ENCODE results near the gene GLP2R. TPM values are rescaled to one million over a fixed set of nuclear protein-coding genes. Genes with fewer than 3 reads are reported as not detected.

Gene GLP2R
- total RNA-seq, 1 donor from 2014 or later: 0.25 TPM

DNA sequence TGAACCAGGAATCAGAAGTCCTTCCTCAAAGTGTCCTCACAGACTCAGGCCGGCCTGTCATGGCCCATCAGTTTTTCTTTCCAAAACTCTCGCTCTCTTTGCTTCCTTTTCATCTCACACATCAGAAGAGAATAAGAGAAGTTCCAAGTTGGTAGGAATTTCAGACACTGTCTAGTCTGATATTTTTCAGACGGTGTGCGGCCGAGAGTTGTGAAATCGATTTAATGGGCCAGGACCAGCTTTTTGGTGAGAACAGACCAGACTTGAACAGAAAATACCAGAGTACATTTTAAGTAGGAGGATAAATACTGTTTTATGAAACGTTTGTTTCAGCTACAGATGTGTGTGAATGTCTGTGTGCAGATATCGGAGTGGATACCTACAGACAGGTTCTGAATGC is 104.1 kb downstream of the GLP2R start:
- Histone ChIP-seq H3K4me3 (ENCODE audit: low read depth, low read length) (no peak overlapping the region), H3K27me3 (ENCODE audit: control insufficient read depth, insufficient read depth, low read length) (no peaks in the 10 kb centered on the region), H3K36me3 (ENCODE audit: control insufficient read depth, insufficient read depth, low read length) (no peaks in the 10 kb centered on the region)
- DNase-seq (ENCODE audit: low read depth): no peak
- TF ChIP-seq, protein P1, sequence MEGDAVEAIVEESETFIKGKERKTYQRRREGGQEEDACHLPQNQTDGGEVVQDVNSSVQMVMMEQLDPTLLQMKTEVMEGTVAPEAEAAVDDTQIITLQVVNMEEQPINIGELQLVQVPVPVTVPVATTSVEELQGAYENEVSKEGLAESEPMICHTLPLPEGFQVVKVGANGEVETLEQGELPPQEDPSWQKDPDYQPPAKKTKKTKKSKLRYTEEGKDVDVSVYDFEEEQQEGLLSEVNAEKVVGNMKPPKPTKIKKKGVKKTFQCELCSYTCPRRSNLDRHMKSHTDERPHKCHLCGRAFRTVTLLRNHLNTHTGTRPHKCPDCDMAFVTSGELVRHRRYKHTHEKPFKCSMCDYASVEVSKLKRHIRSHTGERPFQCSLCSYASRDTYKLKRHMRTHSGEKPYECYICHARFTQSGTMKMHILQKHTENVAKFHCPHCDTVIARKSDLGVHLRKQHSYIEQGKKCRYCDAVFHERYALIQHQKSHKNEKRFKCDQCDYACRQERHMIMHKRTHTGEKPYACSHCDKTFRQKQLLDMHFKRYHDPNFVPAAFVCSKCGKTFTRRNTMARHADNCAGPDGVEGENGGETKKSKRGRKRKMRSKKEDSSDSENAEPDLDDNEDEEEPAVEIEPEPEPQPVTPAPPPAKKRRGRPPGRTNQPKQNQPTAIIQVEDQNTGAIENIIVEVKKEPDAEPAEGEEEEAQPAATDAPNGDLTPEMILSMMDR (IDR thresholded peaks at IDR 0.05; ENCODE audit: insufficient read depth, low read length, poor library complexity, severe bottlenecking): no peak

DNA sequence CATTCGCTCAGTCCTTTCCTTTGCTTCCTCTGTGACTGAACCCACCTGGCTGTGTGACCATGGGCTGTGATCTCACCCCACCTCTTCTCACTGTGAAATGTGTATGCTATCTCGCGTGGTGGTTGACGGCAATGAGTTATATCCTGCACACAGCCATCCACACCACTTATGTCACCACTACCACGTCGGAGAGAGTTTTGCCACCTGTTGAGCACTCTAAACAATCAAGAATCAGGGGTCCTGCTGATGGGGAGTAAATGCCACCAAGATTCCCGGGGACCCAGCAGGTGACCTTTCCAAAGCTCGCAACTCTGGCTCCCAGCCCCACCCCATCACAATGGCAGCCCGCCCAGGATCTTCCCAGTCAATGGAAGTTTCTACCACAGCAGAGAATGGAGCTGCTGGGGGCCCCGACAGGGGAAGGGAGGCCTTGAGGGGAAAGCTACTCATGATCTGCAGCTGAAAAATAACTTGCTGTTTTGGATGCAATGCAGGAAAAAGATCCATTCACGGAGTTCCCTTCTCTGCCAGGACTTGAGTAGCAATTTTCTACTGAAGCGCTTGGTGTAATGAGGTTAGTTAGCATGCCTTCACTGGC is 105.5 kb downstream of the GLP2R start:
- TF ChIP-seq, protein P1 (IDR thresholded peaks at IDR 0.05; ENCODE audit: insufficient read depth, low read length, poor library complexity, severe bottlenecking): no peak
- no peaks in the 10 kb centered on the region for H3K36me3 ChIP-seq (ENCODE audit: control insufficient read depth, insufficient read depth, low read length)
- no peak overlapping the region for H3K4me3 ChIP-seq (ENCODE audit: low read depth, low read length)
- no peaks in the 10 kb centered on the region for H3K27me3 ChIP-seq (ENCODE audit: control insufficient read depth, insufficient read depth, low read length)
- DNase-seq (ENCODE audit: low read depth): no peak

DNA sequence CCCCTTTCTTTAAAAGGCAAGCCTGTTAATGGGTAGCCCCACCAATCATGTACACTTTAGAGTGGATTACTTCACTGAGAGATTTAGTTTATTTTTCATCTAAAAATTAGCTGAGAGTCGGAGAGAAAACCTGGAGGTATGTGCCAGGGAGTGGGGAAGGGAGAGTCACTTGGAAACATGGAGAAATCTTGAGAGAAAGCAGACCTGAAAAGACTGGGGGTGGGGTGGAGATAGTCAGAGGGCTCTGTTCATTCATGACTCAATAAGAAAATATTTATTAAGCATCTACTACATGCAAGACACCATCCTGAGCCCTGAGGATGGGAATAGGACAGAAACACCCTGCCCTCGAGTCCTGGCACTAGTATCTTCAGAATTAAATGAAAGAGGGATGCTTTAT is 106.8 kb downstream of the GLP2R start:
- DNase-seq (ENCODE audit: low read depth): no peak
- TF ChIP-seq, protein P1 (IDR thresholded peaks at IDR 0.05; ENCODE audit: insufficient read depth, low read length, poor library complexity, severe bottlenecking): no peak
- Histone ChIP-seq H3K27me3 (ENCODE audit: control insufficient read depth, insufficient read depth, low read length) (no peaks in the 10 kb centered on the region), H3K36me3 (ENCODE audit: control insufficient read depth, insufficient read depth, low read length) (no peaks in the 10 kb centered on the region), H3K4me3 (ENCODE audit: low read depth, low read length) (no peak overlapping the region)

DNA sequence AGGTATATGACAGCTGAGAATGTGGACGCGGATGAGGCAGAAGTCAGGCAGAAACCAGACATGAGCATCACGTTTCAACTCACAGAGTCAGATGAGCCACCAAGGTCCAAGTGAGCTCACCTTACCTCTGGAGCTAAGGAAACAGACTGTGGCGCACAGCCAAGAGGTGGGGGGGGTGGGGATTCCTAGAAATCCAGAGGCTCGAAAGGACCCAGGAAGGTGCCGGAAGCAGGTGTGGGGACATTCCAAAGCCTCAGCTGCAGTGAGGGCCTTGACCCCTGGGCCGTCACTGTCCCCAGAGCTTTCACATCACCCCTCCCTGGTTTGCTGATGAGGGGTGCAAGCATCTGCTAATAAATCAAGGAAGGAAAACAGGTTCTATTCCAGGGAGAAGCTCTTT is 108.6 kb downstream of the GLP2R start:
- H3K36me3 ChIP-seq (ENCODE audit: control insufficient read depth, insufficient read depth, low read length): no peaks in the 10 kb centered on the region
- no peaks in the 10 kb centered on the region for H3K27me3 ChIP-seq (ENCODE audit: control insufficient read depth, insufficient read depth, low read length)
- TF ChIP-seq, protein P1 (IDR thresholded peaks at IDR 0.05; ENCODE audit: insufficient read depth, low read length, poor library complexity, severe bottlenecking): no peak
- DNase-seq (ENCODE audit: low read depth): no peak
- no peak overlapping the region for H3K4me3 ChIP-seq (ENCODE audit: low read depth, low read length)

DNA sequence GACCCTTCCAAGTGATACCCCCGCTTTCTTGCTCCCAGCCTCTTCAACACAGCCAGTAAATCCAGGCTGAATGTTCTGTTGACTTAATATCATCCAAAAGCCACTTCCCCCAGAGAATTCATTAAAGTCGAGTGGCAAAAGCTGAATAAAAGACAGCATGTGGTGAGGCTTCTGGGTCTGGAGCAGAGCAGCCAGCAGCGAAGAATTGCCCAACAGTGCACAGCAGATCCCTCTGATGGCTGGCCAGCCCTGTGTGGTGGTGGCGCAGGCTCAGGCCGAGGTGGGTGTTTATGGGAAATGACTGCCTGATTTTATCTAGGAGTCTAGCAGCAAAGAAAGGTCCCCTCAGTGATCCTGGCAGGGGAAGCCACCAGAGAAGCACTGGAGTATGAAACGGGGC is 109.7 kb downstream of the GLP2R start:
- no peaks in the 10 kb centered on the region for H3K27me3 ChIP-seq (ENCODE audit: control insufficient read depth, insufficient read depth, low read length)
- H3K36me3 ChIP-seq (ENCODE audit: control insufficient read depth, insufficient read depth, low read length): no peaks in the 10 kb centered on the region
- no peak for DNase-seq (ENCODE audit: low read depth)
- TF ChIP-seq, protein P1 (IDR thresholded peaks at IDR 0.05; ENCODE audit: insufficient read depth, low read length, poor library complexity, severe bottlenecking): no peak
- no peak overlapping the region for H3K4me3 ChIP-seq (ENCODE audit: low read depth, low read length)

DNA sequence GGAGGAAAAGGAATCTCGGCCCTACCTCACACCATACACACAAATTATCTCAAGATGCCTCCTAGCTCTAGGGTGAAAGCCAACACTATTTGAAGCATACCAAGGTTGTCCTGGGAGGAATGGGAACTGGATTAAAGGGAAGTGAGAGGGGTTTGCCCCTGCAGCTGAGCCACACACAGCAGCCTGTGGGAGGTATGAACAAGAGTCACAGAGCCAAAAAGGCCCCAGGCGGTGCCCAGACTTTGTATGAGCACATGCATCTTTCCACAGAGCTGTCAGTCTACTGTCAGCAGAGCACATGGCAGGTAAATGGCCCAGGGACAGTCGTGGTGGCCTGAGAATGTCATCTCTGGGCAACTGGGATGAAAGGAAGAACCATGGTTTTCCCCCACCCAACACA is 110.4 kb downstream of the GLP2R start:
- no peak overlapping the region for H3K4me3 ChIP-seq (ENCODE audit: low read depth, low read length)
- no peaks in the 10 kb centered on the region for H3K36me3 ChIP-seq (ENCODE audit: control insufficient read depth, insufficient read depth, low read length)
- H3K27me3 ChIP-seq (ENCODE audit: control insufficient read depth, insufficient read depth, low read length): no peaks in the 10 kb centered on the region
- DNase-seq (ENCODE audit: low read depth): no peak
- TF ChIP-seq, protein P1 (IDR thresholded peaks at IDR 0.05; ENCODE audit: insufficient read depth, low read length, poor library complexity, severe bottlenecking): no peak
